Endothelial cell of umbilical vein (primary cell): Measurements from ENCODE around the gene TLCD5. TPM values are rescaled to one million over a fixed set of nuclear protein-coding genes. Genes with fewer than 3 reads are reported as not detected.

Experiments
- BruUV-seq: library from RNA; stranded (reverse); fragments of 400-500 nt; replicated peaks from 2 replicates; lab custom pipeline; 2021; lab: Mats Ljungman, UMichigan
- CTCF ChIA-PET: fragments of 300-600, 350-600 bp; sonication (Branson Sonifier 250); formaldehyde crosslinking; loops from one replicate; lab custom pipeline; 2021; ENCODE audit warnings: antibody characterized with exemption, inconsistent platforms; lab: Charles Lee
- POLR2A ChIA-PET: fragments of 300-600, 350-600 bp; sonication (Branson Sonifier 250); formaldehyde crosslinking; loops from one replicate; lab custom pipeline; 2021; ENCODE audit warnings: antibody characterized with exemption, inconsistent platforms; lab: Charles Lee
- DNase-seq: peaks from one replicate; pipeline ENCODE4 v3.0.0-alpha.2; 2011; ENCODE audit warnings: low read depth, low spot score
- FAIRE-seq: peaks from 2 replicates; lab custom pipeline; 2011; peaks lifted over from hg19 to GRCh38; lab: Jason Lieb, UNC
- H2AFZ ChIP-seq: 2 replicates; pipeline ENCODE4 v1.6.0; 2012; ENCODE audit warnings: low read depth, low read length, control low read depth, inconsistent platforms
- H3K27ac ChIP-seq: 2 replicates; pipeline ENCODE4 v1.5.1; 2011; ENCODE audit warnings: low read depth, mild to moderate bottlenecking, control low read depth, low read length, moderate library complexity; ENCODE audit not compliant: insufficient read depth
- H3K27me3 ChIP-seq, 2 experiments: 2 replicates each; pipeline versions ENCODE4 v1.6.0 to v1.6.1; 2011; ENCODE audit warnings: low read length in 2 of 2, mixed read lengths in 1 of 2; ENCODE audit not compliant: control insufficient read depth in 2 of 2, insufficient read depth in 2 of 2
- H3K36me3 ChIP-seq, 2 experiments: 2 replicates in 1 of 2; 3 replicates in 1 of 2; pipeline ENCODE4 v1.5.1; 2011; ENCODE audit warnings: low read length in 2 of 2, mild to moderate bottlenecking in 1 of 2, moderate library complexity in 1 of 2; ENCODE audit not compliant: control insufficient read depth in 2 of 2, insufficient read depth in 2 of 2; ENCODE audit errors: extremely low read depth in 1 of 2
- H3K4me1 ChIP-seq: 3 replicates; pipeline ENCODE4 v1.5.1; 2011; ENCODE audit warnings: mild to moderate bottlenecking, low read length; ENCODE audit not compliant: control insufficient read depth, insufficient read depth; ENCODE audit errors: extremely low read depth
- H3K4me2 ChIP-seq: 2 replicates; pipeline ENCODE4 v1.6.1; 2011; ENCODE audit warnings: low read length, control low read depth, mixed read lengths; ENCODE audit not compliant: insufficient read depth
- H3K4me3 ChIP-seq, 3 experiments: fragments of 200-600 bp in 1 of 3; sonication (generic), shearing (Covaris generic) in 1 of 3; replicated peaks in 1 of 3; 2 replicates each; pipeline ENCODE4 v1.5.1; 2011 to 2016; ENCODE audit warnings: control low read depth in 3 of 3, low read length in 3 of 3, mild to moderate bottlenecking in 2 of 3, inconsistent platforms in 1 of 3, low read depth in 1 of 3, moderate library complexity in 1 of 3; ENCODE audit not compliant: insufficient read depth in 1 of 3
- H3K79me2 ChIP-seq: 2 replicates; pipeline ENCODE4 v1.6.0; 2012; ENCODE audit warnings: low read length, inconsistent platforms; ENCODE audit not compliant: control insufficient read depth, insufficient read depth
- H3K9ac ChIP-seq: replicated peaks from 2 replicates; pipeline ENCODE3; 2011; ENCODE audit warnings: low read length, control low read depth; ENCODE audit not compliant: insufficient read depth; ENCODE audit errors: extremely low read depth
- H3K9me1 ChIP-seq: replicated peaks from 3 replicates; pipeline ENCODE4 v1.6.0; 2011; ENCODE audit warnings: mild to moderate bottlenecking, low read length; ENCODE audit not compliant: control insufficient read depth, insufficient read depth; ENCODE audit errors: extremely low read depth
- H3K9me3 ChIP-seq: replicated peaks from 2 replicates; pipeline ENCODE4 v1.5.1; 2012; ENCODE audit warnings: low read length, inconsistent platforms; ENCODE audit not compliant: control insufficient read depth, insufficient read depth
- H4K20me1 ChIP-seq: replicated peaks from 2 replicates; pipeline ENCODE3; 2011; ENCODE audit warnings: mild to moderate bottlenecking, low read length; ENCODE audit not compliant: control insufficient read depth, insufficient read depth; ENCODE audit errors: extremely low read depth
- EZH2 ChIP-seq: IDR thresholded peaks from 2 replicates; pipeline ENCODE4 v1.6.1; 2012; ENCODE audit warnings: borderline replicate concordance, low read depth, mild to moderate bottlenecking, moderate library complexity, low read length, inconsistent platforms; ENCODE audit not compliant: severe bottlenecking
- FOS ChIP-seq: IDR thresholded peaks from 2 replicates; pipeline ENCODE4 v1.6.1; 2011; ENCODE audit warnings: mild to moderate bottlenecking, low read length, moderate library complexity, borderline replicate concordance; ENCODE audit not compliant: insufficient read depth
- GATA2 ChIP-seq: IDR thresholded peaks from 2 replicates; pipeline ENCODE4 v1.7.0; 2011; ENCODE audit warnings: low read depth, mild to moderate bottlenecking, moderate library complexity, mixed read lengths, low read length; ENCODE audit not compliant: insufficient read length, insufficient read depth
- JUN ChIP-seq: IDR thresholded peaks from 2 replicates; pipeline ENCODE4 v1.6.1; 2011; ENCODE audit warnings: borderline replicate concordance, low read depth; ENCODE audit not compliant: insufficient read length, insufficient read depth
- MYC ChIP-seq: IDR thresholded peaks from one replicate; pipeline ENCODE4 v1.6.1; 2011; ENCODE audit warnings: mild to moderate bottlenecking, low read depth, low read length
- POLR2A ChIP-seq: IDR thresholded peaks from 2 replicates; pipeline ENCODE4 v1.6.1; 2012; ENCODE audit warnings: low read depth, mild to moderate bottlenecking, control low read depth, low read length
- POLR2AphosphoS5 ChIP-seq: IDR thresholded peaks from 2 replicates; pipeline ENCODE4 v1.6.1; 2012; ENCODE audit warnings: low read depth, mild to moderate bottlenecking, control low read depth, low read length, moderate library complexity; ENCODE audit not compliant: insufficient read depth
- dilution Hi-C: fragments of 300-500 bp; cut with MboI; formaldehyde crosslinking; loops from one replicate; pipeline ENCODE4 v1.15.0; 2019; ENCODE audit warnings: low sequenced_read_pairs; ENCODE audit not compliant: extremely low pct_ligation_motif_present
- intact Hi-C: fragments of 100-400 bp; cut with micrococcal nuclease; formaldehyde crosslinking; loops from one replicate; pipeline ENCODE4 v1.10.0; 2022
- polyA plus RNA-seq, 4 experiments: library from polyadenylated mRNA; depleted of rRNA in 3 of 4; stranded (reverse) in 3 of 4; unstranded in 1 of 4; fragments of >200 nt; gene quantifications; 2 replicates each; pipeline versions ENCODE4 v1.2.1 to v1.2.3, GENCODE V29; 2011 to 2012; ENCODE audit warnings: missing spikeins in 1 of 4
- total RNA-seq: library from RNA; stranded (reverse); gene quantifications from 2 replicates; pipeline ENCODE4 v1.2.3, GENCODE V29; 2021
- TF ChIP-seq, protein P1 (sequence below): IDR thresholded peaks from 2 replicates; pipeline ENCODE4 v1.6.1; 2011; ENCODE audit not compliant: insufficient read depth, insufficient read length
- TF ChIP-seq, protein P2 (sequence below), 2 donors: IDR thresholded peaks; 1 replicate in 1 of 2; 2 replicates in 1 of 2; pipeline ENCODE4 v1.5.1; 2011; ENCODE audit warnings: low read length in 2 of 2, mild to moderate bottlenecking in 2 of 2, moderate library complexity in 2 of 2, control low read depth in 1 of 2, inconsistent platforms in 1 of 2, low read depth in 1 of 2; ENCODE audit not compliant: insufficient read depth in 1 of 2; ENCODE audit errors: extremely low read depth in 1 of 2

Gene TLCD5
- total and polyA plus RNA-seq, 2 donors (not counting 3 experiments of a cell fraction or from before 2014, with no cell fraction given): 6.3 to 9.7 TPM

DNA sequence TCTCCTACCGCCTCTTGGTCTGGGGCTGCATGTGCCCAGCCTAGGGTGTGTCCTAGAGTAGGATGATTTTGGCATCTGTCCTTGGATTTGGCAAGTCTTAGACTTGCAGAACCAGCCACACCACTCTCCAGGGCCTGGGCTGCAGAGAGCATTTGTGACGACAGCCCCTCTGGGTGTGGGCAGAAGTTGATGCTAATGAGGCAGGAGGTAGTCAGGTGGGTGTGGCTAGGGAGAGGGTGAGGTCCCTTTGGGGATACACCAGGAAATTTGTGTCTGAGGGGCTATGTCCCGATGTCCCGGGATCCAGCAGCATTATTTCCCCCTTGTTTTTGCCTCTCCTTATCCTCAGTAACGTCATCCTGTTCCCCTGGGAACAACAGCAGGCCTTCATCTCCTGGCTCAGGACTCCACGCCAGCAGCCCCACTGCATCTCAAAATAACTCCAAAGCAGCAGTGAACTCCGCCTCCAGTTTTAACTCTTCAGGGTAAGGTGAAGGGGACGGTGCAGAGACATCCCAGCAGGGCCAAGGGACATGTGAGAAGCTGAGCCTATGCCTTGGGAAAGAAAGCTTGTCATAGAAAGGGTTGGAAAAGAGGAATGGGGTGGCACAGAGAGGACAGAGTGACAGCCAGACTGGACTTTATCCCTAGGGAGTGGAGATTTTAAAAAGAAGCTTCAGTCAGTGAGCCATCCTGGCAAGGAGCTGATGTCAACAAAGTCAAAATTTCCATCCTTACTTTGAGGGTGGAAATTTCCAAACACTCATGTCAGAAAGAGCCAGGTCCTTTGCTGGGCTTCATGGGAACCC is 8.0 kb upstream of the TLCD5 start:
- Histone ChIP-seq H4K20me1 (no peaks in the 10 kb centered on the region), H3K9me3 (no peaks in the 10 kb centered on the region), H3K27ac (no peak overlapping the region), H3K9ac (no peak overlapping the region), H3K36me3 (no peaks in the 10 kb centered on the region), H3K9me1 (no peaks in the 10 kb centered on the region), H3K4me1 (no peaks in the 10 kb centered on the region), H3K27me3 (peaks cover 21 to 24% of the 10 kb centered on the region in 2 experiments), H3K4me2 (no peak overlapping the region), H3K4me3 (no peak overlapping the region), H3K79me2 (no peaks in the 10 kb centered on the region), H2AFZ (no peak overlapping the region)
- DNase-seq: no peak
- no TSS peak for BruUV-seq
- ChIA-PET POLR2A (no interaction called here), CTCF (interaction anchor here (1.6 to 4.2 kb wide), 3 partner anchors 10 to 14 kb away, joined by 6 to 35 read pairs (median 15); no protein-coding TSS in a partner anchor)
- dilution Hi-C loops: no loop called here
- no peak for FAIRE-seq
- intact Hi-C loops: no loop called here
- no peak for TF ChIP-seq JUN
- no peak for TF ChIP-seq MYC
- TF ChIP-seq FOS: no peak
- no peak for TF ChIP-seq POLR2AphosphoS5
- TF ChIP-seq, protein P1, sequence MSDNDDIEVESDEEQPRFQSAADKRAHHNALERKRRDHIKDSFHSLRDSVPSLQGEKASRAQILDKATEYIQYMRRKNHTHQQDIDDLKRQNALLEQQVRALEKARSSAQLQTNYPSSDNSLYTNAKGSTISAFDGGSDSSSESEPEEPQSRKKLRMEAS: no peak
- no peak for TF ChIP-seq GATA2
- no peak for TF ChIP-seq POLR2A
- no peak for TF ChIP-seq EZH2
- TF ChIP-seq, protein P2, sequence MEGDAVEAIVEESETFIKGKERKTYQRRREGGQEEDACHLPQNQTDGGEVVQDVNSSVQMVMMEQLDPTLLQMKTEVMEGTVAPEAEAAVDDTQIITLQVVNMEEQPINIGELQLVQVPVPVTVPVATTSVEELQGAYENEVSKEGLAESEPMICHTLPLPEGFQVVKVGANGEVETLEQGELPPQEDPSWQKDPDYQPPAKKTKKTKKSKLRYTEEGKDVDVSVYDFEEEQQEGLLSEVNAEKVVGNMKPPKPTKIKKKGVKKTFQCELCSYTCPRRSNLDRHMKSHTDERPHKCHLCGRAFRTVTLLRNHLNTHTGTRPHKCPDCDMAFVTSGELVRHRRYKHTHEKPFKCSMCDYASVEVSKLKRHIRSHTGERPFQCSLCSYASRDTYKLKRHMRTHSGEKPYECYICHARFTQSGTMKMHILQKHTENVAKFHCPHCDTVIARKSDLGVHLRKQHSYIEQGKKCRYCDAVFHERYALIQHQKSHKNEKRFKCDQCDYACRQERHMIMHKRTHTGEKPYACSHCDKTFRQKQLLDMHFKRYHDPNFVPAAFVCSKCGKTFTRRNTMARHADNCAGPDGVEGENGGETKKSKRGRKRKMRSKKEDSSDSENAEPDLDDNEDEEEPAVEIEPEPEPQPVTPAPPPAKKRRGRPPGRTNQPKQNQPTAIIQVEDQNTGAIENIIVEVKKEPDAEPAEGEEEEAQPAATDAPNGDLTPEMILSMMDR (IDR thresholded peaks at IDR 0.05; ENCODE audit: extremely low read depth in 1 of 2, insufficient read depth in 1 of 2, low read depth in 1 of 2, low read length in 2 of 2): no peak
